HG03571 (cell line): Measurements from ENCODE around the gene NID2.

Source experiments
- ATAC-seq: cut with Tn5 transposase; IDR thresholded peaks from one replicate; pipeline ENCODE4 v1.9.1; 2021; ENCODE audit not compliant: unreplicated experiment

The NID2 gene

GRCh38 chr14:51967521-51967920 is 101.3 kb downstream of the NID2 start:
- ATAC-seq: no peak

GRCh38 chr14:51963286-51963685 is 105.6 kb downstream of the NID2 start:
- no peak for ATAC-seq

- no peak for ATAC-seq
Observed at GRCh38 chr14:51962711-51963110, 106.1 kb downstream of the NID2 start.

- ATAC-seq: no peak
Observed at GRCh38 chr14:51960866-51961265, 108.0 kb downstream of the NID2 start.

GRCh38 chr14:51959928-51960327 is 108.9 kb downstream of the NID2 start:
- no peak for ATAC-seq

GRCh38 chr14:51957950-51958349 is 110.9 kb downstream of the NID2 start:
- no peak for ATAC-seq
